ENCODE data around the gene C19orf44.
"Not testable (repeated sequence)": the region's sequence is repeated elsewhere in the genome, so short reads cannot be mapped to it uniquely, and the experiment has no call there.

Gene C19orf44

GRCh38 chr19:16476401-16476800 is 19.8 kb upstream of the C19orf44 start:
- Mint-ChIP-seq H3K4me1 (ENCODE audit: low read depth) (no peaks in the 10 kb centered on the region), H3K36me3 (ENCODE audit: low read depth) (no peaks in the 10 kb centered on the region), H3K9me3 (no peaks in the 10 kb centered on the region), H3K4me3 (no peak overlapping the region), H3K27ac (no peak overlapping the region), H3K27me3 (peaks cover 3% of the 10 kb centered on the region)
- intact Hi-C loops (cut with micrococcal nuclease): no loop called here

DNA sequence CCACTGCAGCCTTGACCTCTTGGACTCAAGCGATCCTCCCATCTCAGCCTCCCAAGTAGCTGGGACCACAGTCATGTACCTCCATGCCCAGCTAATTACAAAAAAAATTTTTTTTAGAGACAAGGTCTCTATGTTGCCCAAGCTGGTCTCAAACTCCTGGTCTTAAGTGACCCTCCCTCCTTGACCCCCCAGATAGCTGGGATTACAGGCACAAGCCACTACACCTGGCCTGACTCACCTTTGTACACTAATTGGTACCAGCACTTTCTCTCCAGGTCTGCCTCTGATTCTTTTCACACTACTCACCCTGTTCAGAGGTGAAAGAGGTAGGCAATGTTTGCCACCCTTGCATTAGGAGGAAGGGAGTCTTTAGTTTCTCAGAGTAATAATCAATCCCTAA is 18.9 kb upstream of the C19orf44 start:
- Mint-ChIP-seq H3K36me3 (ENCODE audit: low read depth) (no peaks in the 10 kb centered on the region), H3K4me1 (ENCODE audit: low read depth) (no peaks in the 10 kb centered on the region), H3K9me3 (no peaks in the 10 kb centered on the region), H3K27me3 (peaks cover 3% of the 10 kb centered on the region), H3K27ac (no peak overlapping the region), H3K4me3 (no peak overlapping the region)
- intact Hi-C loops (cut with micrococcal nuclease): no loop called here

DNA sequence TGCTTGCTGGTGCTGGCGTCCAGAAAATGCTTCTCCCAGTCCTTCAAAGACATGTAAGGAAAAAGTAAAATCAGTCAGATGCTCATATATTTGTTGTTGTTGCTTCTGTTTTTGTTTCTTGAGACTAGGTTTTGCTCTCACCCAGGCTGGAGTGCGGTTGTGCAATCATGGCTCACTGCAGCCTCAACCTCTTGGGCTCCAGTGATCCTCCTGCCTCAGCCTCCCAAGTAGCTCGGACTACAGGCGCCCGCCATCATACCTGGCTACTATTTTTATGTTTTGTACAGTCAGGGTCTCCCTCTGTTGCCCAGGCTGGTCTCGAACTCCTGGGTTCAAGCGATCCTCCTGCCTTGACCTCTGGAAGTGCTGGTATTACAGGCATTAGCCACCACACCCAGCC is 13.4 kb upstream of the C19orf44 start:
- Mint-ChIP-seq H3K27me3 (no peaks in the 10 kb centered on the region), H3K4me1 (ENCODE audit: low read depth) (no peaks in the 10 kb centered on the region), H3K27ac (no peak overlapping the region), H3K36me3 (ENCODE audit: low read depth) (no peaks in the 10 kb centered on the region), H3K9me3 (no peaks in the 10 kb centered on the region), H3K4me3 (no peak overlapping the region)
- intact Hi-C loops (cut with micrococcal nuclease): no loop called here

- H3K4me1 Mint-ChIP-seq (ENCODE audit: low read depth); H3K36me3 Mint-ChIP-seq (ENCODE audit: low read depth); H3K27ac Mint-ChIP-seq; H3K9me3 Mint-ChIP-seq; H3K4me3 Mint-ChIP-seq; H3K27me3 Mint-ChIP-seq; intact Hi-C loops (cut with micrococcal nuclease): not testable (repeated sequence)
Observed at GRCh38 chr19:16486476-16486875, 9.7 kb upstream of the C19orf44 start.

DNA sequence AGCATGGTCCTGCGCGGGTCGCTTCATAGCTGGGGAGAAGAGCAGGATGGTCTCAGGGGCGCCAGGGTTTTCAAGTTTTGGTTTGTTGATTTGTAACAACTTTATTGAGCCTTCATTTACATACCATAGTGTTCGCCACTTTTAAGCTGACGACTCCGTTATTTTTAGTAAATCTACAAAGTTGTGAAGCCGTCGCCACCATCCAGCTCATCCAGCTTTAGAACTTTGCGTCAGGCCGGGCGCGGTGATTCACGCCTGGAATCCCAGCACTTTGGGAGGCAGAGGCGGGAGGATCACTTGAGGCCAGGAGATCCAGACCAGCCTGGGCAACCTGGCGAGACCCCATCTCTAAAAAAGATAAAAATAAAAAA is 404 bp downstream of the C19orf44 start:
- peak overlapping the region; percentile 94 for H3K4me3 Mint-ChIP-seq
- peak overlapping the region; percentile 81 for H3K27ac Mint-ChIP-seq
- intact Hi-C loops (cut with micrococcal nuclease): loop anchor here (1.0 to 10.0 kb wide), 3 partner anchors 25 to 52 kb away; partner anchors contain the start of genes CHERP and EPS15L1
- H3K27me3 Mint-ChIP-seq: no peaks in the 10 kb centered on the region
- peaks cover 20% of the 10 kb centered on the region for H3K4me1 Mint-ChIP-seq (ENCODE audit: low read depth)
- peaks cover 7% of the 10 kb centered on the region for H3K36me3 Mint-ChIP-seq (ENCODE audit: low read depth)
- H3K9me3 Mint-ChIP-seq: no peaks in the 10 kb centered on the region

- peak overlapping the region; percentile 94 for H3K4me3 Mint-ChIP-seq
- intact Hi-C loops (cut with micrococcal nuclease): loop anchor here (10.0 kb wide), 1 partner anchor 52 kb away; no protein-coding TSS in a partner anchor
- peaks cover 20% of the 10 kb centered on the region for H3K4me1 Mint-ChIP-seq (ENCODE audit: low read depth)
- no peak overlapping the region for H3K27ac Mint-ChIP-seq
- H3K9me3 Mint-ChIP-seq: no peaks in the 10 kb centered on the region
- peaks cover 7% of the 10 kb centered on the region for H3K36me3 Mint-ChIP-seq (ENCODE audit: low read depth)
- no peaks in the 10 kb centered on the region for H3K27me3 Mint-ChIP-seq
Observed at GRCh38 chr19:16497042-16497441, 848 bp downstream of the C19orf44 start.

DNA sequence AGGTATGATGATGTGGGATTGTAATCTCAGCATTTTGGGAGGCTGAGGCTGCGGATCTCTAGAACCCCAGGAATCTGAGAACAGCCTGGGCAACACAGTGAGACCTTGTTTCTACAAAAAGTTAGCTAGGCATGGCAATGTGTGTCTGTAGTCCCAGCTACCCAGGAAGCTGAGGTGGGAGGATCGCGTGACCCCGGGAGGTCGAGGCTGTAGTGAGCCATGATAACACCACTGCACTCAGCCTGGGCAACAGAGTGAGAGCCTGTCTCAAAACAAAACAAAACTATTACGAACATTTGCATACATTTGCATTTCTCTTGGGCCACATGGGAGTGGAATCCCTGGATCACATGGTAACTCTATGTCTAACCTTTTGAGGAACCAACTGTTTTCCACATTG is 1.6 kb downstream of the C19orf44 start:
- H3K27ac Mint-ChIP-seq: no peak overlapping the region
- intact Hi-C loops (cut with micrococcal nuclease): loop anchor here (10.0 kb wide), 1 partner anchor 53 kb away; no protein-coding TSS in a partner anchor
- H3K4me3 Mint-ChIP-seq: no peak overlapping the region

DNA sequence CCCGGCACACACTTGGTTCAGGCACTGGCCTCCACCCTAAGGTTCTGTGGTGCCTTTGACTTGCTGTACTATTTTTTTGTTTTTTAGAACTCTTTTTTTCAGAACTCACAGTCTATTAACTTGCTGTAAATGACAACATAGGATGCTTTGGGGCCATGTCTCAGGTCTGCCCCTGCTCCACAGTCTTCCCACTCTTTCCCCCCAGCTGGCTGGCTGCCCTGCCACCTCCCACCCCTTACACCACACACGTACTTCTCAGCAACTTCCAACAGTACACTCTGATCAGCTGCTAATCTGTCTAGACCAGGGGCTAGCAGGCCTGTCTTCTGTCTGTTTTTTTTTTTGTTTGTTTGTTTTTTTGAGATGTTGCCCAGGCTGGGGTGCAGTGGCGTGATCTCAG is 8.1 kb downstream of the C19orf44 start:
- H3K9me3 Mint-ChIP-seq: no peaks in the 10 kb centered on the region
- H3K4me3 Mint-ChIP-seq: no peak overlapping the region
- peaks cover 8% of the 10 kb centered on the region for H3K36me3 Mint-ChIP-seq (ENCODE audit: low read depth)
- intact Hi-C loops (cut with micrococcal nuclease): no loop called here
- H3K4me1 Mint-ChIP-seq (ENCODE audit: low read depth): no peaks in the 10 kb centered on the region
- H3K27ac Mint-ChIP-seq: no peak overlapping the region
- no peaks in the 10 kb centered on the region for H3K27me3 Mint-ChIP-seq

More for the DNA sequence above, 1.6 kb downstream of the C19orf44 start:
- Mint-ChIP-seq H3K9me3 (no peaks in the 10 kb centered on the region), H3K4me1 (ENCODE audit: low read depth) (peaks cover 20% of the 10 kb centered on the region), H3K27me3 (no peaks in the 10 kb centered on the region), H3K36me3 (ENCODE audit: low read depth) (peaks cover 7% of the 10 kb centered on the region)

GRCh38 chr19:16506161-16506560 is 10.0 kb downstream of the C19orf44 start:
- H3K27ac Mint-ChIP-seq; H3K9me3 Mint-ChIP-seq; H3K4me1 Mint-ChIP-seq (ENCODE audit: low read depth); H3K4me3 Mint-ChIP-seq; H3K27me3 Mint-ChIP-seq; intact Hi-C loops (cut with micrococcal nuclease): not testable (repeated sequence)
- H3K36me3 Mint-ChIP-seq (ENCODE audit: low read depth): peaks cover 20% of the 10 kb centered on the region

- H3K27ac Mint-ChIP-seq: no peak overlapping the region
- no peaks in the 10 kb centered on the region for H3K4me1 Mint-ChIP-seq (ENCODE audit: low read depth)
- peaks cover 22% of the 10 kb centered on the region for H3K36me3 Mint-ChIP-seq (ENCODE audit: low read depth)
- H3K9me3 Mint-ChIP-seq: no peaks in the 10 kb centered on the region
- no peaks in the 10 kb centered on the region for H3K27me3 Mint-ChIP-seq
- no peak overlapping the region for H3K4me3 Mint-ChIP-seq
- intact Hi-C loops (cut with micrococcal nuclease): no loop called here
Observed at GRCh38 chr19:16506961-16507360, 10.8 kb downstream of the C19orf44 start.

- Mint-ChIP-seq H3K27ac (no peak overlapping the region), H3K4me1 (ENCODE audit: low read depth) (no peaks in the 10 kb centered on the region), H3K36me3 (ENCODE audit: low read depth) (peaks cover 32% of the 10 kb centered on the region), H3K4me3 (no peak overlapping the region), H3K9me3 (no peaks in the 10 kb centered on the region), H3K27me3 (no peaks in the 10 kb centered on the region)
- intact Hi-C loops (cut with micrococcal nuclease): no loop called here
Observed at GRCh38 chr19:16508546-16508945, 12.4 kb downstream of the C19orf44 start.

DNA sequence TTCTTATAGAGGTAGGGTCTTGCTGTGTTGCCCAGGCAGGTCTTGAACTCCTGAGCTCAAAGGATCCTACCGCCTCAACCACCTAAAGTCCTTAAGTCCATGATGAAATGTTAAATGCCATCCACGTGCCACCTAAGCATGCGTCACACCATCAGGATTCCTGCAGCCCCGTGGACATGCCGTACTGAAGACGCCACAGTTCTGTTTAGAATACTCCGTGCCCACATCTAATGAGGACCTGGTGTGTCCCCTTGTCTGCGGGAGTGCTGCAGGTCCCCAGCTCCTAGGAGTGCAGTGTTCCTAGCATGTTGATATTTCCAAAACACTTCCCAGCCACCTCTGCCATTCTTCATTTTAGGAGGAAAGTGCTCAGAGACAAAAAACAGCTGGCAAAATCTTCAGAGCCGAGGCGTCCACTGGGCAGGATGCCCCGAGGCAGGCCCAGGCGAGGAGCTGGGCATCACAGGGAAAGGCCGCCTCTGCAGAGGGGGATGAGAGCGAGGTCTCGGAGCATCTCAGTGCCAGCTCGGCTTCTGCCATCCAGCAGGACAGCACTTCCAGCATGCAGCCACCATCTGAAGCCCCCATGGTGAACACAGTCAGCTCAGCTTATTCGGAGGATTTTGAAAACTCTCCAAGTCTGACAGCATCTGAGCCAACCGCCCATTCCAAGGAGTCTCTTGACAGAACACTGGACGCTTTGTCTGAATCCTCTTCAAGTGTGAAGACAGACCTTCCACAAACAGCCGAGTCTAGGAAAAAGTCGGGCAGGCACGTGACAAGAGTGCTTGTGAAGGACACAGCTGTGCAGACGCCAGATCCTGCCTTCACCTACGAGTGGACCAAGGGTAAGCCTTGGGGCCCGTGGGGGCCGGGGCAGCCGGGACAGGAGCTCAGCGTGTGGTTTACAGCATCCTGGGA is 13.2 kb downstream of the C19orf44 start:
- peaks cover 29% of the 10 kb centered on the region for H3K36me3 Mint-ChIP-seq (ENCODE audit: low read depth)
- H3K4me3 Mint-ChIP-seq: no peak overlapping the region
- no peak overlapping the region for H3K27ac Mint-ChIP-seq
- H3K4me1 Mint-ChIP-seq (ENCODE audit: low read depth): no peaks in the 10 kb centered on the region
- intact Hi-C loops (cut with micrococcal nuclease): no loop called here
- H3K27me3 Mint-ChIP-seq: no peaks in the 10 kb centered on the region
- H3K9me3 Mint-ChIP-seq: no peaks in the 10 kb centered on the region

DNA sequence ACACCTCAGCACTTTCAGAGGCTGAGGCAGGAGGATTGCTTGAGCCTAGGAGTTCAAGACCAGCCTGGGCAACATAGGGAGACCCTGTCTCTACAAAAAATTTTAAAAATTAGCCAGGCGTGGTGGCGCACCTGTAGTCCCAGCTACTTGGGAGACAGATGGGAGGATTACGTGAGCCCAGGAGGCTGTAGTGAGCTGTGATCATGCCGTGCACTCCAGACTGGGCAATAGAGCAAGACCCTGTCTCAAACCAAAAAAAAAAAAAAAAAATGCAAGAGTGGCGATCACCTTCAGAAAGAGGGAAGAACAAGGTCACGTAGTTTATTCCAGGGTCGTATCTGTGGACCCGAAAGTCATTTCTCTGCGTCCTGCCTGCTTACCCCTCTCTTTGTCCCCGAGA is 16.4 kb downstream of the C19orf44 start:
- intact Hi-C loops (cut with micrococcal nuclease); H3K4me3 Mint-ChIP-seq; H3K27ac Mint-ChIP-seq; H3K4me1 Mint-ChIP-seq (ENCODE audit: low read depth); H3K9me3 Mint-ChIP-seq; H3K27me3 Mint-ChIP-seq: not testable (repeated sequence)
- peaks cover 36% of the 10 kb centered on the region for H3K36me3 Mint-ChIP-seq (ENCODE audit: low read depth)

DNA sequence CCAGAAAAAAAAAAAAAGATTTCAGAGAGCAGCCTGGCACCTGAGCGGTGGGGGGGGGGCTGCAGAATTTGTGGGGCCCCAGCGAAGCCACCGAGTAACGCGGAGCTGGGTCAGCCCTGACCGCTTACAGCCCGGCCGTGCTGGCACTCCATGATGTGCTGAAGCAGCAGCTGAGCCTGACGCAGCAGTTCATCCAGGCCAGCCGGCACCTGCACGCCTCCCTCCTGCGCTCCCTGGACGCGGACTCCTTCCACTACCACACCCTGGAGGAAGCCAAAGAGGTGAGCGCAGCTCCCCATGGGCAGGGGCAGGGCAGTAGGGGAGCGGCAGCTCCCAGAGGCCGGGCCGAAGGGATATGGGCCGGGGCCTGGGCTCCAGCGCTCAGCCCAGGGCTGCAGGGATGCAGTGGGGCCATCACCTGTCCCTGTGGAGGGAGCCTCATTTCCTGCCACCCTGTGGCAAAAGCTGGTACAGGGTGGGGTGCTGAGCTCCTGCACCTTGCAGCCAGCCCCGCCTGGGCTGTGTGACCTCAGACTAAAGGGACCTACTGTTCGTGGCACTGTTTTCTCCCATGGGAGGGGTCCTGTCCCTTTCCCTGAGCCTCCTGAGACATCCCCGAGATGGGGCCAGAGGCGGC is 18.3 kb downstream of the C19orf44 start:
- Mint-ChIP-seq H3K36me3 (ENCODE audit: low read depth) (peaks cover 50% of the 10 kb centered on the region), H3K27me3 (no peaks in the 10 kb centered on the region), H3K4me3 (no peak overlapping the region)

More for the DNA sequence above, 18.3 kb downstream of the C19orf44 start:
- H3K4me1 Mint-ChIP-seq (ENCODE audit: low read depth): no peaks in the 10 kb centered on the region
- no peaks in the 10 kb centered on the region for H3K9me3 Mint-ChIP-seq
- no peak overlapping the region for H3K27ac Mint-ChIP-seq
- intact Hi-C loops (cut with micrococcal nuclease): no loop called here
